Activated CD4-positive, alpha-beta T cell treated with anti-CD3 and anti-CD28 coated beads for 1 hour (primary cell): ENCODE data around the gene TRIM66.
"Not testable (repeated sequence)": the region's sequence is repeated elsewhere in the genome, so short reads cannot be mapped to it uniquely, and the experiment has no call there.

ENCODE experiments used
- DNase-seq: peaks from one replicate; pipeline ENCODE4 v3.0.0-alpha.2; 2020

The TRIM66 gene

DNA sequence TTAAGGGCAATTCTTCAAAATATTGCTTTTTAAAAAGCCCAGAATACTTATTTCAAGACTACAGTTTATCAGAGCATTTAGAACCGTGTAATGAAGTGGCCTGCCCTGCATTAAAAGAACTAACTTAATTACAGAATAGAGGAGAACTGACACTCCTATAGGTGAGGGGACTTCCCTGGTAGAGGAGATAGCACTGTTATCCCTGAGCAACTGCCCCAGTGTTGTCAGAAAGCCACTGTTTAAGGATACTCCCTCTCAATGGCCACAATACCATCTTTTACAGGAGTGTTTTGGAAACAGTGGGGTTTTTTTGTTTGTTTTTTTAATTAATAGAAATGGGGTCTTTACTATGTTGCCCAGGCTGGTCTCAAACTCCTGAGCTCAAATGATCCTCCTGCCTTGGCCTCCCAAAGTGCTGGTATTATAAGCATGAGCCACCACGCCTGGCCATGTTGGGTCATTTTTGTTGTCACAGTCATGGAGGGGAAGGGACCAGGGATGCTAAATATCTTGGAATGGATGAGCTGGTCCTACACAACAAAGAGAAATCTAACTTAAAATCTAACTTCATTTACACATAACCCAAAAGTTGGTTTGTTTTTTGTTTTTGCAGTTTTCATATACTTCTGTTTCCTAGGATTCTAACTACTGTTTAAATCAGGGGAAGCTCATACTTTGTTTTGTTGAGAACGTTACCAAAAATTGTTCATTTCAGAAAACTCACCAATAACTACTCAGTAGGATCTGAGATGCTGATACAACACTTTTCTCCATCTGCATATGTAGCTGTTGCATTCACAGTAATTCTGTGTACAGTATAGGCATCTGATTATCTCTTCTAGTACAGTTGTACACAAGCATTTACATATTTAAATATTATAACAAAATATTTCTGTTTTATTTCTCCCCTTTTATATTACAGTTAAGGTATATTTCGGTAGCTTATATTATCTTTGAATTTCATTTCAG, 8.2 kb upstream of the TRIM66 start:
- no peak for DNase-seq

- no peak for DNase-seq
Measured at GRCh38 chr11:8689726-8690255, 7.3 kb upstream of the TRIM66 start.

DNA sequence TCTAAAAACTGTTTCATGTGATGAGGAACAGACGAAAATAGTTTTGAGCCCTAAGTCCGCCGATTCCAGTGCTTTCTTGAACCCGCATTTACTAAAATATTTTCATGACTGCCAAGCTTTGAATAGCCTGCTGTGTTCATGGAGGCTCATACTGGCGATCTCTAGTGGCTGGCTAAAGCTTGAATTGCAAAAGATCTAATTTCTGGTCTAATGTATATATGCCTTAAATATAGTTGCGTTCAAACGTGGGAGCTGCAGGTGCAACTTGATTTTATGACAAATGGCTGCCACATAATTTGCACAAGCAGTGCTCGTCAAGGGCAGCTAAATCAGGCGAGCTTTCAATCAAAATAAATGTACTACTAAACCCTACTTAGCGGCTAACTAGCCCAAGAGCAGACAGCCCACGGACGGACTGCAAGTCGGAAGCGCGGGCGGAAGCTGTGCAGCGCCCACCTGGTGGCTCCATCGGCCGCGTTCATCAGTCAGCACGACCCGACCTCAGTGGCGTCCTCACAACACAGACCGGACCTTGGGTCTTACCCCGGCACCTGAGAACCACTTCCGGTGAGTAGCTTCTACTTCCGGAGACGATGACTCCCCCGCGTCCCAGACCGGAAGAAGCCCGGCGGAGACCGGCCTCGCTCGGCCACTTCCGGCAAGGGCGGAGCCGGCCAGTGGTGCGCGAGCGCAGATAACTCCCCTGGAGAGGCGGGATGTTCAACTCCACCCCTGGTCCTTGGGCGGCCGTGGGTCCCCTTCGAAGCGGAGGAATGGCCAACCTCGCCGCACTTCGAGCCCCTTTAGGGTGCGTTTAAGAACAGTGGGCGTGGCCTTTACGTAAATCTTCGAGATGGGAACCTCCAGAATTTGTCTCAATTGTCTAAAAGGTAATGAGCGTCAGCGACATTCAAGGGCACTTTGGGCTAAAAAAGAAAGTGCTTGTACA, 6.2 kb upstream of the TRIM66 start:
- DNase-seq: peak; percentile 67

DNA sequence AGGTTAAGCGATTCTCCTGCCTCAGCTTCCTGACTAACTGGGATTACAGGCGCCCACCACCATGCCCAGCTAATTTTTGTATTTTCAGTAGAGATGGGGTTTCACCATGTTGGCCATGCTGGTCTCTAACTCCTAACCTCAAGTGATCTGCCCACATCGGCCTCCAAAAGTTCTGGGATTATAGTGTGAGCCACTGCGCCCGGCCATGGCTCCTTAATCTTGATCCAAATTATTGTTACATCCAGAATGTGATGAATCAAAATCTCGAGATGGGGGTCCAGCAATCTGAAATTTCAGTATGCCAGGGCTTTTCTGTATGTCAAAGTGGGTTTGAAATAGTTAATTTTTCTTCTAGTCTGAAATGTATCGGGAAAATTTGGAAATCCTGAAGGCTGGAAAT, 3.9 kb upstream of the TRIM66 start:
- DNase-seq: no peak

- no peak for DNase-seq
Measured at GRCh38 chr11:8685820-8686219, 3.4 kb upstream of the TRIM66 start.

DNA sequence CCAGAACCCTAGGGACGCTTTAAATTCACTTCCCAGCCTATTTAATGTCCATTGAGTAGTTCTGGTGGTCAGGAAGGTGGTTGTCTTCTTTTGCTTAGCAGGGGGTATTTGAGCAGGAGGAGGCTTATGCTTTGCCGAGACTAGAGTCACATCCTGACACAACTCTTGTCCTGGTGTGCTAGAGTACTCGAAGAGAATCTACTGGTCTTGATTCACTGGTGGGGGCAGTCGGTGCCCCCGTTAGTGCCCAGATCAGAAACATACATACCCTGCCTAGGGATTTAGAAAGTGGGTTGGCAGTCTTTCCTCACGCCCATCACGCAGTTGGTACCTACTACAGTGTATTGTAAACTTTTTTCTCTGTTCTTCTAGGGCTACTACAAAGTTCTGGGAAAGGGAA, 2.8 kb upstream of the TRIM66 start:
- DNase-seq: no peak

DNA sequence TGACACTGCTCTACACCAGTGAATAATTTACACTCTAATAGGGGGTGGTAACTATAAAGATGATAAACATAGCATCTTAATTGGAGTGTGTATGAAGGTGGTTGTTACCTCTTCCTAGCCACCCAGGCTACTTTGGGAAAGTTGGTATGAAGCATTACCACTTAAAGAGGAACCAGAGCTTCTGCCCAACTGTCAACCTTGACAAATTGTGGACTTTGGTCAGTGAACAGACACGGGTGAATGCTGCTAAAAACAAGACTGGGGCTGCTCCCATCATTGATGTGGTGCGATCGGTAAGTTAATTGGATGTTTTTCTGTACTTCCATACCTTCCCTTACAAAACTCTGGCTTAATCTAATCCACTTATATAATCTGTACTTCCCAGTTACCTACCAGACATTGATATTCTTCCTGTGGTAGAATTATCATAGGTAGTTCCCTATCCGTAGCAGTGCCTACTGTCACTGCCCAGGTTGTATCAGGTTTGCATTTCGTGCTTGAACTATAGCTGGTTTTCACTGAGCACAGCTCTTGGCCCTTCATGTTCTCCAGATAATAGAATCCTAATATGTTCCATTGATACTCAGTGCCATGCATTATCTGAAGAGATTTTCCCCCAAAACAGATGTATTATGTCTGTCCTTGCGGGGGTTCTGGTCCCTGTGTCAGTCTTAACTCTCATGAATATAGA, 2.3 kb upstream of the TRIM66 start:
- no peak for DNase-seq

GRCh38 chr11:8683115-8683807, 796 bp upstream of the TRIM66 start:
- DNase-seq: no peak

GRCh38 chr11:8681837-8682302, 595 bp downstream of the TRIM66 start:
- no peak for DNase-seq

- DNase-seq: no peak
Measured at GRCh38 chr11:8679006-8679405, 3.5 kb downstream of the TRIM66 start.

DNA sequence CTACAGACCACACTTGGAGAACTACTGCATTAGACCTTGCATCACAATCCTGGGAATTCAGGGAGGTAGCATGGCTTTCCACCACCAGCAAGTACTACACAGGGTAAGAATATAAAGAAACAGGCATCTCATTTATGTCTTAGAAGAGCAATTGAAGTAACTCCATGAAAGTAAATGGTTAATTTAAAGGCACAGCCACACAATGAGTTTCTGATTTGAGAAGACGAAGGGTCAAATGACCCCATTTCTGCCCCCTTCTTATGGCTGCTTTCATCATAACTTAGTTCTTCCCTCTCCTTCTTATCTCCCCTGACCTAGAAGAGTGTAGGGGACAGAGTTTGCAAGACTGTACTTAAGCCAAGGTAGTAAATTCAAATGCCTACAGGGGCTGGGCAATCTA, 6.0 kb downstream of the TRIM66 start:
- no peak for DNase-seq

GRCh38 chr11:8674859-8675258, 7.6 kb downstream of the TRIM66 start:
- no peak for DNase-seq

DNA sequence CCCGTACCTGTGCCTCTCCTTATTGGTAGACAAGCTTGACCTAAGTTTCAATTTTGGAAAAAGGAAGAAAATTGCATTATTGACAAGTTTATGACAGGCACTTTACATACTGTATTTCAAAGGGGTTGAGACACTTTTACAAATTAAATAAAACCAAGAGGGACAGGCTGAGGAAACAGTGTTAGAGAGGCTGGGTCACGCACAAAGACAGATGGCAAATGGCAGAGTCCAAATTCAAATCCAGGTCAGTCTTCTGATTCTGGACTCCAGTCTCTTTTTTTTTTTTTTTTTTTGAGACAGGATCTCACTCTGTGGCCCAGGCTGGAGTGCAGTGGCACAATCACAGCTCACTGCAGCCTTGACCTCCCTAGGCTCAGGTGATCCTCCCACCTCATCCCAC, 10.1 kb downstream of the TRIM66 start:
- no peak for DNase-seq

- DNase-seq: no peak
Measured at GRCh38 chr11:8671651-8672062, 10.8 kb downstream of the TRIM66 start.

DNA sequence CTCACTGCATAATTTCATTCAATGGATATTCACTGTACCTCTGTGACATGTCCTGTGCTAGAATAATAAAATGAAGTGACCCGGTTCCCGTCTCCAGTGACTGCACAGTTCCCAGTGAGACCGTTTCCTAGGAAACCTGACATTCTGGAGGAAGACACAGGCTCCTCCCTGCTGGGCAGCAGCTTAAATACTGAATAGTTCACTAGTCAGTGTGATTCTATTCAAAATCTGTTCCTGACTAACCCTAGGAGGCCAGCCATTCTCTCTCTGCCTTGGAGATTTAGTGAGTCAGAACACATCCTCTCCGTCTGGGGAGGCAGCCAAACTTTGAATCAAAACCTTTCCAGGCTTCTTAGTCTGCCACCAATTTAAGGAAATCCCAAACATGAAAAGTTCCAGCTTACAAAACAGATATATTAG, 11.3 kb downstream of the TRIM66 start:
- DNase-seq: no peak

DNA sequence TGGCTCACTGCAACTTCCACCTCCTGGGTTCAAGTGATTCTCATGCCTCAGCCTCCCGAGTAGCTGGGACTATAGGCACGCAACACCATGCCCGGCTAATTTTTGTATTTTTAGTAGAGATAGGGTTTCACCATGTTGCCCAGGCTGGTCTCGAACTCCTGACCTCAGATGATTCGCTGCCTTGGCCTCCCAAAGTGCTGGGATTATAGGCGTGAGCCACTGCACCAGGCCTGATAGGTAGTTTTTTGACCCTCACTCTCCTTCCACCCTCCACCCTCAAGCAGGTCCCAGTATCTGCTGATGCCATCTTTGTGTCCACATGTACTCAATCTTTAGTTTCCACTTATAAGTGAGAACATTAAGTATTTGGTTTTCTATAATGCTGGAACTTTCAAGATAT, 12.4 kb downstream of the TRIM66 start:
- DNase-seq: not testable (repeated sequence)

DNA sequence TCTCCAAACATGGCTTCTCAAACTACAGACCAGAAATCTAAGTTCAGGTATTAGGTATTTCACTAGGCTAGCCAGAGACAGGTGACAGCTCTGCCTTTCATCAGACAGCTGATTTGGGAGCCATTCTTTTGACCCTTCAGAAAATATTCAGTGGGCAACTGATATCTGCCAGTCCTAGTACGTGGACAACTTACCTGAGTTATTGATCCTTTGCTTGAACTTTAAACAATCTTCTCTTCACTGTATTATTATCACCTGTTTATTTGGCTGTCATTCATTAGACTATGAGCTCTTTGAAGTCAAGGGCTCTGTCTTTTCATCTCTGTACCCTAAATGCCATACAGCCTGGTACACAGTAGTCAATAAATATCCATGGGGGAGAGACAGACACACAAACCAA, 17.2 kb downstream of the TRIM66 start:
- no peak for DNase-seq

- DNase-seq: no peak
Measured at GRCh38 chr11:8661001-8661795, 21.3 kb downstream of the TRIM66 start.

DNA sequence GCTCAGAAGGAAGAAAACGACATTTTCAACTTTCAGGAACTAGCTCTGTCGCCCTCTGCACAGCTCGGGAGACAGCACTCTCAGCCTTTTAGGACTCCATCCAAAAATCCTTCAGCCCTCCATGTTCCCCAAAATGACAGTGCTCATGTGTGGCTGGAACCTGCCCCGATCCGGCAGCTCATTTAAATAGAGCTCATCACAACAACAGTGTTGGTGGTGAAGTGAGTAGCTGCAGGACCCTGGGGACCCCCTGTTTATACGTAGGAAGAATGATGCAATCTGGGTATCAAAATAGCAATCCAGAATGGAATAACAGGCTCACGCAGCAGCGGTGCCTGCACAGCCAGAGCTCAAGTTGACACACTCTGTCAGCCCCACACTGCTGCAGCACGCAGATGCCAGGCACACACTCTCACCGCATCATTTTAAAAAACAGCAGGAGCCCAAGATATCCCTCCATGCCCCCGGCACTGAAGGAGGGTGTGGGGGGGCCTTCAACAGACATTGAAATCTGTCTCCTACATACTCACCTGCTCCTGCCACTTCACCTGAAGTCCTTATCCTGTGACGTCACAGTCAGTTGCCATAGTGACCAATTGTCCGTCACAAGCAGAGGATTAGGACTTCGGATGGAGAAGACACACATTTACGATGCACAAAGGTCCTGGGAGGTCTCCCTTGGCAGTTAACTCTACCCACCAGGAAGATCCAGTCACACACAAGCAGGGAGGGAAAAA, 24.0 kb downstream of the TRIM66 start:
- DNase-seq: no peak

GRCh38 chr11:8656291-8656690, 26.2 kb downstream of the TRIM66 start:
- DNase-seq: no peak
